Occipital lobe (tissue), 3 donors: ENCODE data around the gene GPR32. TPM values are rescaled to one million over a fixed set of nuclear protein-coding genes. Genes with fewer than 3 reads are reported as not detected.
"Not testable (repeated sequence)": the region's sequence is repeated elsewhere in the genome, so short reads cannot be mapped to it uniquely, and the experiment has no call there.

Source experiments
- DNase-seq: peaks from one replicate; lab custom pipeline; 2025; lab: John Stamatoyannopoulos, UW
- small RNA-seq: library from RNA; depleted of rRNA; stranded (forward); fragments of <200 nt; gene quantifications from one replicate; pipeline ENCODE3, GENCODE V24; 2014
- total RNA-seq: library from RNA; depleted of rRNA; stranded (reverse); fragments of >200 nt; gene quantifications from one replicate; pipeline ENCODE4 v1.2.3, GENCODE V29; 2014

GPR32 gene
- total RNA-seq, 1 donor from 2014 or later, result not detected

DNA sequence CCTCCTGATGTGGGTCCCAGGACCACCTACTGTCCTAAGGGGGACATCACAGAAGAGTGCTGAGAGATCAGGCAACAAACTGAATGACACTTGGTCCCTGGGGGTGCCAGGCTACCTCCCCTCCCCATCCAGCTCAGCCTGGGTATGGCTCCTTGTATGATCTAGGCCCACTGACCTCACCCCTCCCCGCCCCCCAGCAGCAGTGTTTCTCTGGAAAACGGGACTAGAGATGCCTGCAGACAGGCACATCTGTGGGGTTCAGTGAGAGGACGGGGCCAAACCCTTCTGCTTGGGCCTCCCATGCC is 29.2 kb downstream of the GPR32 start:
- no peak for DNase-seq

- no peak for DNase-seq
These were observed 30.8 kb downstream of the GPR32 start for GRCh38 chr19:50801107-50801506.

GRCh38 chr19:50803633-50804419 is 33.6 kb downstream of the GPR32 start:
- no peak for DNase-seq

- peak; percentile 97 for DNase-seq
These were observed 34.4 kb downstream of the GPR32 start for GRCh38 chr19:50804420-50805272.

- DNase-seq, result no peak
These were observed 38.6 kb downstream of the GPR32 start for GRCh38 chr19:50808856-50809255.

- DNase-seq, result not testable (repeated sequence)
These were observed 41.5 kb downstream of the GPR32 start for GRCh38 chr19:50811622-50812238.

GRCh38 chr19:50812474-50812873 is 42.2 kb downstream of the GPR32 start:
- no peak for DNase-seq

GRCh38 chr19:50814883-50815282 is 44.6 kb downstream of the GPR32 start:
- DNase-seq, result no peak

GRCh38 chr19:50815439-50815838 is 45.2 kb downstream of the GPR32 start:
- DNase-seq, result no peak

- no peak for DNase-seq
These were observed 47.9 kb downstream of the GPR32 start for GRCh38 chr19:50817941-50818858.

DNA sequence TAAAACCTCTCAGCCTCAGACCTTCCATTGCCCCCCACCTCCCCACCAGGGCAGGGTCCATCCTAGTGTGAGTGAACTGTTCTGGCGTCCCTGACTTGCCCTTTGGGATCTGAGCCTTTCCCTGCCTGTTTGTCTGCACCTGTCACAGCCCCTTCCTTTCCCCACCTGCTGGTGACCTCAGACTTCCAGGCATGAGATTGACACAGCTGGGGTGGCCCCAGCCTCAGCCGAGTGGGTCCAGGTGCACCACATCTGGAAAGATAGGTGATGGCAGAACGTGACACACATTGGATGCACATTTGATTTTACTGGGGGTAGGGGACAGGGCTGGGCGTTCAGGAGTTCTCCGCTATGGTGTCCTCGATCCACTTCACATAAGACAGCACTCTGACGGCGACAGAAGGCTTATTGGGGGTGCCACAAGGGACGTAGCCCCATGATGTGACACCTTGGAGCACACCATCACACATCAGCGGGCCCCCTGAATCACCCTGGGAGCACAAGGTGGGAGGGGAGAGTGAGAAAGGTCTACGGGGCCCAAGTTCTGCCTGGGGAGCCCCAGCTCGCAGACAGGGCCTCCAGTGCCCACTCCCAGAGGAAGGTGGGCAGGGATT is 48.7 kb downstream of the GPR32 start:
- DNase-seq, result no peak

DNA sequence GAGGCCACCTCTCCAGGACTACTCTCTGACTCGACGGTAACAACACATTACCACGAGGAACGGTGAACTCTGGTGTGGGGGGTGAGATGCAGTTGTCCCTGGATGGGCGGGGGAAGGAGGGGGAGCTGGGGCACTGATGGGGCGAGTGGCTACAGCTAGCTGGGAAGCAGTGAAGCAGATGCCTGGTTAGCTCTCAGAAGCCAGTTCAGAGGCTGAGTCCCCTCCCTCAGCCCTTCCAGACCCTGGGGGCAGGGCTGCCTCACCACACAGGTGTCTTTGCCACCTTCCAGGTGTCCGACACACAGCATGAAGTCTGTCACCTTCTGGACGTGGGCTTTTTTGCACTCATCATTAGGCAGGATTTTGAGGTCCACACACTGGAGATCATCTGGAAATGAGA is 49.4 kb downstream of the GPR32 start:
- no peak for DNase-seq

DNA sequence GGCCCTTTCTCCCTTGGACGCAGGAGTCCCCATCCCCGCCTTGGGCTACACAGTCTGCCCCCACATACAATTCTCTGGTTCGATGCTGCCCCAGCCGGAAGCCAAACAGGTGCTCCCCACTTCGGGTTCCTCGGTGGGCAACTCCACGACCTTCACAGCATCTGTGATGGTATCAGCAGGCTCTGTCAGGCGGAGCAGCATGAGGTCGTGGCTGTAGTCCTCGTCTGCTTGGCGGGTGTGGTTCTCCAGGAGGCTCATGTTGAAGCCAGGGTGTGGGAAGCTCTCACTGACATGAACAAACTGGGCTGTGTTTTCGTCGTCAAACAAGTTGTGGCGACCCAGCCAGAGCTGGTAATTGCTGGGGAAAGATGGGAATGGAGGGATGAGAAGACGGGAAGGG is 49.8 kb downstream of the GPR32 start:
- DNase-seq, result no peak

DNA sequence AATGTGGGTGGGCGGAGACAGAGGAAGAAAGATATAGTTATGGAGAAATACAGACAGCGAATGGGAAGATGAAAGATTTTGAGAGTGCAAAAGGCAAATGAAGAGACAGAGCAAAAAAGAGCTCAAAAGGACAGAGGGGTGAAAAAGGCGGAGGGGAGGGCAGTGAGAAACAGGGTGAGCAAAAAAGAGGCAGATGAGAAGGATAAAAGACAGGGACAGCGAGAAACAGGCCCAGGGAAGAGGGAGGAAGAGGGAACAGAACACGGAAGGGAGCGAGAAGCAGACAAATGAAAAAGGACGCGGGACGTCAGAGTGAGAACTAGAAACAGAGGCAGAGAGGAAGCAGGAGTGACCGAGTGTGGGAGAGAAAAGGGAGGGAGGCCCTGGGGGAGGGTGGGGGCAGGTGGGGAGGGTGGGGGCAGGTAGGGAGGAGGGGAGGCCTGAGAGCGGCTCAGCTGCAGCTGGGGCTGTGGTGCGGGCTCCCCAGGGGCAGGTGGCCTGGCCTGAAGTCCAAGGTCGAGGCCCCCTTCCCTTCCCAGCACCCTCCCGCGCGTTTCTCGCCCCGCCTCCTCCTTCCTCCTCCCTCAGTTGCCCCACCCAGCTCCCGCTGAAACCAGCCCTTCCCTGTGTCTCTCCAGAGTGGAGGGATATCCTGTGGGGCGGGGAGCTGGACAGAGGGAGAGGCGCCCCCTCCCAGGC is 50.4 kb downstream of the GPR32 start:
- no peak for DNase-seq

- no peak for DNase-seq
These were observed 51.0 kb downstream of the GPR32 start for GRCh38 chr19:50821248-50821612.

Small RNA genes within 50 kb of the gene (small RNA-seq; reads per million reads assigned to genes)
- gene SNORD88A (92.6 reads per million, percentile 96 among the genes with 10 or more reads in this experiment), gene SNORD88B (not detected), gene SNORD88C (not detected)

Other genes with a start within 250 kb of the GPR32 start
- 75.8 TPM for gene LRRC4B, start 202.0 kb upstream of the GPR32 start, total RNA-seq
- 17.0 TPM for gene SYT3, start 130.6 kb upstream of the GPR32 start, total RNA-seq
- 2.3 TPM for gene C19orf81, start 121.0 kb upstream of the GPR32 start, total RNA-seq
- 15.9 TPM for gene SHANK1, start 50.7 kb upstream of the GPR32 start, total RNA-seq
- 2.5 TPM for gene CLEC11A, start 47.1 kb upstream of the GPR32 start, total RNA-seq
- not detected for gene ACP4, start 20.0 kb downstream of the GPR32 start, total RNA-seq
- not detected for gene KLK1, start 53.3 kb downstream of the GPR32 start, total RNA-seq
- not detected for gene KLK15, start 63.1 kb downstream of the GPR32 start, total RNA-seq
- not detected for gene KLK3, start 84.5 kb downstream of the GPR32 start, total RNA-seq
- gene KLK2, start 103.0 kb downstream of the GPR32 start, total RNA-seq, result not detected
- gene KLK4, start 140.9 kb downstream of the GPR32 start, total RNA-seq, result not detected
- gene KLK5, start 182.6 kb downstream of the GPR32 start, total RNA-seq, result not detected
- gene KLK6, start 199.1 kb downstream of the GPR32 start, total RNA-seq, result not detected
- gene KLK7, start 213.5 kb downstream of the GPR32 start, total RNA-seq, result not detected
- gene KLK8, start 231.1 kb downstream of the GPR32 start, total RNA-seq, result not detected
- not detected for gene KLK10, start 249.2 kb downstream of the GPR32 start, total RNA-seq